Inferior parietal cortex (tissue), 1 donor: ENCODE measurements around the gene ITGBL1.
A peak's percentile ranks its signal among the peaks of the same experiment; 100 is the strongest.
"Not testable (repeated sequence)": the region's sequence is repeated elsewhere in the genome, so short reads cannot be mapped to it uniquely, and the experiment has no call there.

Source experiments
- DNase-seq: peaks from one replicate; pipeline ENCODE4 v3.0.0-alpha.2; 2016; ENCODE audit errors: extremely low spot score

The ITGBL1 gene

GRCh38 chr13:101511766-101512165 lies 59.3 kb downstream of the ITGBL1 start:
- no peak for DNase-seq

- no peak for DNase-seq
Measured at GRCh38 chr13:101512650-101513049, 60.2 kb downstream of the ITGBL1 start.

GRCh38 chr13:101514100-101514499 lies 61.6 kb downstream of the ITGBL1 start:
- DNase-seq, result no peak

- DNase-seq, result peak; percentile 79
Measured at GRCh38 chr13:101514695-101515275, 62.3 kb downstream of the ITGBL1 start.

GRCh38 chr13:101515504-101515903 lies 63.0 kb downstream of the ITGBL1 start:
- DNase-seq, result no peak

GRCh38 chr13:101516262-101516661 lies 63.8 kb downstream of the ITGBL1 start:
- DNase-seq, result no peak

GRCh38 chr13:101520672-101521071 lies 68.2 kb downstream of the ITGBL1 start:
- DNase-seq, result no peak

GRCh38 chr13:101521371-101521770 lies 68.9 kb downstream of the ITGBL1 start:
- DNase-seq, result no peak

GRCh38 chr13:101522607-101523006 lies 70.1 kb downstream of the ITGBL1 start:
- peak; percentile 42 for DNase-seq

- peak; percentile 28 for DNase-seq
Measured at GRCh38 chr13:101523154-101524131, 71.0 kb downstream of the ITGBL1 start.

- no peak for DNase-seq
Measured at GRCh38 chr13:101527130-101527529, 74.7 kb downstream of the ITGBL1 start.

GRCh38 chr13:101529422-101529821 lies 76.9 kb downstream of the ITGBL1 start:
- no peak for DNase-seq

- no peak for DNase-seq
Measured at GRCh38 chr13:101530293-101530692, 77.8 kb downstream of the ITGBL1 start.

GRCh38 chr13:101535192-101535746 lies 82.8 kb downstream of the ITGBL1 start:
- no peak for DNase-seq

- DNase-seq, result no peak
Measured at GRCh38 chr13:101536079-101536478, 83.6 kb downstream of the ITGBL1 start.

GRCh38 chr13:101544544-101544943 lies 92.1 kb downstream of the ITGBL1 start:
- DNase-seq, result not testable (repeated sequence)

GRCh38 chr13:101544979-101545378 lies 92.5 kb downstream of the ITGBL1 start:
- DNase-seq, result no peak

GRCh38 chr13:101545521-101545920 lies 93.0 kb downstream of the ITGBL1 start:
- DNase-seq, result no peak

GRCh38 chr13:101552286-101552685 lies 99.8 kb downstream of the ITGBL1 start:
- no peak for DNase-seq

GRCh38 chr13:101552786-101553185 lies 100.3 kb downstream of the ITGBL1 start:
- DNase-seq, result no peak

GRCh38 chr13:101554420-101555125 lies 102.1 kb downstream of the ITGBL1 start:
- DNase-seq, result no peak

- no peak for DNase-seq
Measured at GRCh38 chr13:101555610-101556009, 103.1 kb downstream of the ITGBL1 start.
